Sigmoid colon (tissue), 7 donors: ENCODE data around the gene ZNF277. TPM values are rescaled to one million over a fixed set of nuclear protein-coding genes. Genes with fewer than 3 reads are reported as not detected.

ENCODE experiments used
- DNase-seq: peaks from one replicate; pipeline ENCODE4 v3.0.0-alpha.2; 2019
- H3K27ac ChIP-seq, 4 donors: fragments of 200-600 bp; sonication (generic); one replicate each; pipeline ENCODE4 v1.5.1; 2016 to 2019; ENCODE audit warnings: mild to moderate bottlenecking in 1 of 4
- H3K27me3 ChIP-seq, 3 donors: fragments of 200-600 bp; sonication (generic); one replicate each; pipeline ENCODE4 v1.5.1; 2019; ENCODE audit warnings: mild to moderate bottlenecking in 1 of 3
- H3K36me3 ChIP-seq, 4 donors: fragments of 200-600 bp; sonication (generic); one replicate each; pipeline ENCODE4 v1.5.1; 2016 to 2019
- H3K4me1 ChIP-seq, 4 donors: fragments of 200-600 bp; sonication (generic); one replicate each; pipeline ENCODE4 v1.5.1; 2017 to 2019
- H3K4me3 ChIP-seq, 4 donors: fragments of 200-600 bp; sonication (generic); one replicate each; pipeline ENCODE4 v1.5.1; 2017 to 2019; ENCODE audit warnings: mild to moderate bottlenecking in 2 of 4, moderate library complexity in 1 of 4
- H3K9me3 ChIP-seq, 4 donors: fragments of 200-600 bp in 3 of 4; sonication (generic) in 3 of 4; one replicate each; pipeline versions ENCODE4 v1.5.1 to v1.6.1; 2013 to 2019
- CTCF ChIP-seq, 4 experiments: fragments of 450-650 bp in 3 of 4; fragments of 200-600 bp in 1 of 4; IDR thresholded peaks; one replicate each; pipeline ENCODE4 v1.5.1; 2016 to 2019; ENCODE audit warnings: antibody characterized with exemption in 4 of 4, mild to moderate bottlenecking in 3 of 4, moderate library complexity in 2 of 4
- EP300 ChIP-seq, 4 donors: sonication (generic); formaldehyde crosslinking; IDR thresholded peaks; one replicate each; pipeline ENCODE4 v1.6.1; 2017; ENCODE audit warnings: antibody characterized with exemption in 4 of 4
- POLR2A ChIP-seq, 2 donors: fragments of 450-650 bp; IDR thresholded peaks; one replicate each; pipeline ENCODE4 v1.6.1; 2016; ENCODE audit warnings: antibody characterized with exemption in 2 of 2, mild to moderate bottlenecking in 2 of 2, moderate library complexity in 2 of 2
- POLR2AphosphoS5 ChIP-seq, 4 donors: sonication (generic); formaldehyde crosslinking; IDR thresholded peaks; one replicate each; pipeline ENCODE4 v1.6.1; 2017; ENCODE audit warnings: antibody characterized with exemption in 4 of 4
- WGBS, 2 donors: extraction: QIAGEN DNeasy Blood & Tissue Kit; methylation state at CpG; one replicate each; pipeline ENCODE4 v1.1.7; 2013; 5-methylcytosine and 5-hydroxymethylcytosine counted together
- intact Hi-C: fragments of 100-400 bp; cut with DNase I; formaldehyde crosslinking; loops from one replicate; pipeline ENCODE4 v1.15.1; 2023
- polyA plus RNA-seq, 3 donors: library from polyadenylated mRNA; stranded (reverse); fragments of 200-250 nt; gene quantifications; one replicate each; pipeline ENCODE4 v1.2.3, GENCODE V29; 2013
- total RNA-seq, 4 donors: library from RNA; depleted of rRNA; stranded (reverse); fragments of >200 nt; gene quantifications; one replicate each; pipeline ENCODE4 v1.1.0, GENCODE V29; 2016
- donor health status: healthy with polysubstance abuse.
- donor health status: Bipolar disorder and iron deficiency.
- donor health status: healthy.

ZNF277 gene
- total and polyA plus RNA-seq, 7 donors: 15.8 to 49.3 (median 39.0) TPM

GRCh38 chr7:112296432-112296831 lies 89.9 kb downstream of the ZNF277 start:
- no peaks in the 10 kb centered on the region for H3K9me3 ChIP-seq
- no peak overlapping the region for H3K27ac ChIP-seq
- H3K36me3 ChIP-seq: no peaks in the 10 kb centered on the region
- H3K4me1 ChIP-seq: no peaks in the 10 kb centered on the region
- WGBS, 2 donors: 79 to 90% methylated on average over 1 of the region's 1 CpG
- no peaks in the 10 kb centered on the region for H3K27me3 ChIP-seq
- H3K4me3 ChIP-seq: no peak overlapping the region
- no peak for TF ChIP-seq POLR2A (IDR thresholded peaks at IDR 0.05)
- no peak for TF ChIP-seq CTCF (IDR thresholded peaks at IDR 0.05)
- TF ChIP-seq POLR2AphosphoS5 (IDR thresholded peaks at IDR 0.05): no peak
- DNase-seq: no peak
- intact Hi-C loops: no loop called here

- Histone ChIP-seq H3K4me1 (no peaks in the 10 kb centered on the region), H3K4me3 (no peak overlapping the region), H3K9me3 (no peaks in the 10 kb centered on the region), H3K27ac (no peak overlapping the region), H3K27me3 (no peaks in the 10 kb centered on the region), H3K36me3 (no peaks in the 10 kb centered on the region)
- no peak for DNase-seq
- TF ChIP-seq POLR2AphosphoS5 (IDR thresholded peaks at IDR 0.05) (no peak), EP300 (IDR thresholded peaks at IDR 0.05) (no peak), CTCF (IDR thresholded peaks at IDR 0.05) (no peak), POLR2A (IDR thresholded peaks at IDR 0.05) (no peak)
- intact Hi-C loops: no loop called here
- 98% methylated on average over 3 of the region's 3 CpGs for WGBS, 2 donors
These were observed 91.2 kb downstream of the ZNF277 start for GRCh38 chr7:112297681-112298080.

GRCh38 chr7:112298543-112299100 lies 92.1 kb downstream of the ZNF277 start:
- intact Hi-C loops: no loop called here
- 73 to 97% methylated on average over 4 of the region's 4 CpGs for WGBS, 2 donors
- no peak overlapping the region for H3K4me3 ChIP-seq

GRCh38 chr7:112300072-112300471 lies 93.6 kb downstream of the ZNF277 start:
- intact Hi-C loops: no loop called here
- Histone ChIP-seq H3K36me3 (no peaks in the 10 kb centered on the region), H3K27me3 (no peaks in the 10 kb centered on the region), H3K27ac (no peak overlapping the region), H3K4me1 (no peaks in the 10 kb centered on the region), H3K4me3 (no peak overlapping the region), H3K9me3 (no peaks in the 10 kb centered on the region)
- WGBS, 2 donors: 98% methylated on average over 2 of the region's 2 CpGs
- TF ChIP-seq POLR2AphosphoS5 (IDR thresholded peaks at IDR 0.05) (no peak), EP300 (IDR thresholded peaks at IDR 0.05) (no peak), POLR2A (IDR thresholded peaks at IDR 0.05) (no peak), CTCF (IDR thresholded peaks at IDR 0.05) (no peak)
- no peak for DNase-seq

More at GRCh38 chr7:112298543-112299100, 92.1 kb downstream of the ZNF277 start:
- H3K27ac ChIP-seq: no peak overlapping the region
- no peaks in the 10 kb centered on the region for H3K36me3 ChIP-seq
- DNase-seq: no peak
- H3K27me3 ChIP-seq: no peaks in the 10 kb centered on the region
- H3K9me3 ChIP-seq: no peaks in the 10 kb centered on the region
- TF ChIP-seq POLR2AphosphoS5 (IDR thresholded peaks at IDR 0.05) (no peak), POLR2A (IDR thresholded peaks at IDR 0.05) (no peak), CTCF (IDR thresholded peaks at IDR 0.05) (no peak), EP300 (IDR thresholded peaks at IDR 0.05) (no peak)
- no peaks in the 10 kb centered on the region for H3K4me1 ChIP-seq

- 95 to 98% methylated on average over 6 of the region's 6 CpGs for WGBS, 2 donors
- Histone ChIP-seq H3K9me3 (no peaks in the 10 kb centered on the region), H3K4me3 (no peak overlapping the region), H3K4me1 (no peaks in the 10 kb centered on the region), H3K27ac (no peak overlapping the region), H3K36me3 (no peaks in the 10 kb centered on the region), H3K27me3 (no peaks in the 10 kb centered on the region)
- TF ChIP-seq EP300 (IDR thresholded peaks at IDR 0.05) (no peak), POLR2A (IDR thresholded peaks at IDR 0.05) (no peak), CTCF (IDR thresholded peaks at IDR 0.05) (no peak), POLR2AphosphoS5 (IDR thresholded peaks at IDR 0.05) (no peak)
- intact Hi-C loops: no loop called here
- no peak for DNase-seq
These were observed 94.4 kb downstream of the ZNF277 start for GRCh38 chr7:112300831-112301407.
